ENCODE measurements around the gene HOXD12.

The HOXD12 gene

GRCh38 chr2:176104316-176105077 is 4.9 kb downstream of the HOXD12 start:
- Mint-ChIP-seq H3K27ac (no peak overlapping the region), H3K4me3 (no peak overlapping the region)
- no peak for ATAC-seq (ENCODE audit: low read depth)

GRCh38 chr2:176105078-176105729 is 5.6 kb downstream of the HOXD12 start:
- peaks cover 5% of the 10 kb centered on the region for H3K9me3 Mint-ChIP-seq
- H3K27ac Mint-ChIP-seq = no peak overlapping the region
- peaks cover 4% of the 10 kb centered on the region for H3K36me3 Mint-ChIP-seq
- DNase-seq (ENCODE audit: low spot score in 2 of 2) = no peak
- H3K4me1 Mint-ChIP-seq = peaks cover 8% of the 10 kb centered on the region
- ATAC-seq (ENCODE audit: low read depth) = no peak
- H3K27me3 Mint-ChIP-seq = peaks cover 29% of the 10 kb centered on the region
- no peak overlapping the region for H3K4me3 Mint-ChIP-seq

More at GRCh38 chr2:176104316-176105077, 4.9 kb downstream of the HOXD12 start:
- H3K36me3 Mint-ChIP-seq = peaks cover 4% of the 10 kb centered on the region
- peaks cover 26% of the 10 kb centered on the region for H3K27me3 Mint-ChIP-seq
- peaks cover 8% of the 10 kb centered on the region for H3K4me1 Mint-ChIP-seq
- no peak for DNase-seq (ENCODE audit: low spot score in 2 of 2)
- H3K9me3 Mint-ChIP-seq = peaks cover 5% of the 10 kb centered on the region

GRCh38 chr2:176105730-176106580 is 6.4 kb downstream of the HOXD12 start:
- peaks cover 4% of the 10 kb centered on the region for H3K36me3 Mint-ChIP-seq
- peaks cover 29% of the 10 kb centered on the region for H3K27me3 Mint-ChIP-seq
- ATAC-seq (ENCODE audit: low read depth) (no peak), DNase-seq (ENCODE audit: low spot score in 2 of 2) (no peak)
- H3K4me1 Mint-ChIP-seq = peaks cover 8% of the 10 kb centered on the region
- peaks cover 5% of the 10 kb centered on the region for H3K9me3 Mint-ChIP-seq
- H3K27ac Mint-ChIP-seq = no peak overlapping the region
- H3K4me3 Mint-ChIP-seq = peak overlapping the region; percentile 14

- no peak for ATAC-seq (ENCODE audit: low read depth)
- peaks cover 28% of the 10 kb centered on the region for H3K27me3 Mint-ChIP-seq
- H3K9me3 Mint-ChIP-seq = peaks cover 5% of the 10 kb centered on the region
- no peak for DNase-seq (ENCODE audit: low spot score in 2 of 2)
- H3K36me3 Mint-ChIP-seq = peaks cover 4% of the 10 kb centered on the region
- peak within 1 kb of the TSS; percentile 14 for H3K4me3 Mint-ChIP-seq
- H3K4me1 Mint-ChIP-seq = peaks cover 11% of the 10 kb centered on the region
- H3K27ac Mint-ChIP-seq = no peak within 1 kb of the TSS
Observed at GRCh38 chr2:176106581-176107539, 7.3 kb downstream of the HOXD12 start, which contains the start of gene HOXD11. Gene HOXD11, plus strand, starts transcription at chr2:176107280. Its CDS starts 76 bp downstream, at chr2:176107356.

GRCh38 chr2:176107731-176108181 is 8.2 kb downstream of the HOXD12 start:
- ATAC-seq (ENCODE audit: low read depth) (no peak), DNase-seq (ENCODE audit: low spot score in 2 of 2) (no peak)
- Mint-ChIP-seq H3K4me3 (no peak overlapping the region), H3K36me3 (peaks cover 4% of the 10 kb centered on the region), H3K27me3 (peaks cover 27% of the 10 kb centered on the region), H3K9me3 (peaks cover 5% of the 10 kb centered on the region), H3K4me1 (peaks cover 11% of the 10 kb centered on the region), H3K27ac (no peak overlapping the region)

GRCh38 chr2:176109192-176109901 is 9.8 kb downstream of the HOXD12 start:
- no peak for DNase-seq (ENCODE audit: low spot score in 2 of 2)
- H3K4me3 Mint-ChIP-seq = no peak overlapping the region

GRCh38 chr2:176109946-176110345 is 10.4 kb downstream of the HOXD12 start:
- H3K9me3 Mint-ChIP-seq = peaks cover 5% of the 10 kb centered on the region
- DNase-seq (ENCODE audit: low spot score in 2 of 2) = no peak
- peaks cover 10% of the 10 kb centered on the region for H3K4me1 Mint-ChIP-seq
- H3K36me3 Mint-ChIP-seq = peaks cover 4% of the 10 kb centered on the region
- H3K27me3 Mint-ChIP-seq = peaks cover 25% of the 10 kb centered on the region
- ATAC-seq (ENCODE audit: low read depth) = no peak
- H3K27ac Mint-ChIP-seq = no peak overlapping the region
- H3K4me3 Mint-ChIP-seq = no peak overlapping the region

More at GRCh38 chr2:176109192-176109901, 9.8 kb downstream of the HOXD12 start:
- peaks cover 5% of the 10 kb centered on the region for H3K9me3 Mint-ChIP-seq
- H3K27me3 Mint-ChIP-seq = peaks cover 27% of the 10 kb centered on the region
- ATAC-seq (ENCODE audit: low read depth) = no peak
- H3K27ac Mint-ChIP-seq = peak overlapping the region; percentile 65
- peaks cover 11% of the 10 kb centered on the region for H3K4me1 Mint-ChIP-seq
- peaks cover 4% of the 10 kb centered on the region for H3K36me3 Mint-ChIP-seq

GRCh38 chr2:176110415-176111308 is 11.1 kb downstream of the HOXD12 start:
- Mint-ChIP-seq H3K27me3 (peaks cover 19% of the 10 kb centered on the region), H3K4me3 (no peak overlapping the region), H3K9me3 (peaks cover 5% of the 10 kb centered on the region), H3K27ac (no peak overlapping the region), H3K36me3 (peaks cover 4% of the 10 kb centered on the region), H3K4me1 (peaks cover 6% of the 10 kb centered on the region)
- DNase-seq (ENCODE audit: low spot score in 2 of 2) (no peak), ATAC-seq (ENCODE audit: low read depth) (no peak)

GRCh38 chr2:176111309-176111663 is 11.7 kb downstream of the HOXD12 start:
- DNase-seq (ENCODE audit: low spot score in 2 of 2) (no peak), ATAC-seq (ENCODE audit: low read depth) (no peak)
- Mint-ChIP-seq H3K9me3 (peaks cover 2% of the 10 kb centered on the region), H3K27ac (no peak overlapping the region), H3K4me3 (no peak overlapping the region), H3K27me3 (peaks cover 17% of the 10 kb centered on the region), H3K36me3 (peaks cover 1% of the 10 kb centered on the region), H3K4me1 (peaks cover 3% of the 10 kb centered on the region)

- Mint-ChIP-seq H3K4me3 (no peak overlapping the region), H3K27me3 (peaks cover 21% of the 10 kb centered on the region), H3K4me1 (peaks cover 2% of the 10 kb centered on the region), H3K27ac (no peak overlapping the region), H3K36me3 (no peaks in the 10 kb centered on the region), H3K9me3 (peaks cover 1% of the 10 kb centered on the region)
- ATAC-seq (ENCODE audit: low read depth) (no peak), DNase-seq (ENCODE audit: low spot score in 2 of 2) (no peak)
Observed at GRCh38 chr2:176111846-176112374, 12.3 kb downstream of the HOXD12 start.

- no peak for ATAC-seq (ENCODE audit: low read depth)
- H3K4me3 Mint-ChIP-seq = no peak overlapping the region
- no peak for DNase-seq (ENCODE audit: low spot score in 2 of 2)
- H3K27me3 Mint-ChIP-seq = peaks cover 24% of the 10 kb centered on the region
- H3K9me3 Mint-ChIP-seq = peaks cover 1% of the 10 kb centered on the region
- H3K27ac Mint-ChIP-seq = no peak overlapping the region
- peaks cover 2% of the 10 kb centered on the region for H3K4me1 Mint-ChIP-seq
- H3K36me3 Mint-ChIP-seq = no peaks in the 10 kb centered on the region
Observed at GRCh38 chr2:176112375-176113302, 13.0 kb downstream of the HOXD12 start.

Data from memory B cell (primary cell).